GM12878 (cell line): ENCODE results near the gene GALNTL6. TPM values are rescaled to one million over a fixed set of nuclear protein-coding genes. Genes with fewer than 3 reads are reported as not detected.

Experiments
- ATAC-seq: fragments of 200-7000 bp; cut with Tn5 transposase; 3 replicates; pipeline ENCODE4 v1.9.1; 2020; ENCODE audit warnings: mild to moderate bottlenecking, moderate library complexity
- BruUV-seq: library from RNA; stranded (reverse); fragments of 400-500 nt; replicated peaks from 2 replicates; lab custom pipeline; 2021; lab: Mats Ljungman, UMichigan
- CTCF ChIA-PET: fragments of 300-600 bp; sonication (Branson Sonifier 250); formaldehyde crosslinking; extraction: SDS; loops from one replicate; lab custom pipeline; 2021; ENCODE audit warnings: inconsistent platforms; lab: Yijun Ruan, JAX
- POLR2A ChIA-PET: fragments of 350-600 bp; formaldehyde crosslinking; extraction: SDS; loops from one replicate; lab custom pipeline; 2021; ENCODE audit warnings: inconsistent platforms; lab: Charles Lee
- RAD21 ChIA-PET: fragments of 300-600 bp; sonication (Branson Sonifier 250); formaldehyde crosslinking; loops from one replicate; lab custom pipeline; 2023; ENCODE audit warnings: antibody characterized with exemption; ENCODE audit not compliant: unreplicated experiment; lab: Charles Lee
- SMC1A ChIA-PET: fragments of 300-600 bp; sonication (Branson Sonifier 250); formaldehyde crosslinking; loops from one replicate; lab custom pipeline; 2023; ENCODE audit not compliant: unreplicated experiment, uncharacterized antibody; lab: Charles Lee
- DNase-seq: peaks from one replicate; pipeline ENCODE4 v3.0.0-alpha.2; 2011; ENCODE audit warnings: low read depth, low spot score
- FAIRE-seq: peaks from 3 replicates; lab custom pipeline; 2011; peaks lifted over from hg19 to GRCh38; lab: Jason Lieb, UNC
- H2AFZ ChIP-seq: 2 replicates; pipeline ENCODE4 v1.6.0; 2011; ENCODE audit warnings: low read depth, low read length, control low read depth; ENCODE audit not compliant: control insufficient read depth
- H3K27ac ChIP-seq: 2 replicates; pipeline ENCODE4 v1.5.1; 2011; ENCODE audit warnings: control low read depth; ENCODE audit not compliant: control insufficient read depth, insufficient read depth
- H3K27me3 ChIP-seq, 2 experiments: replicated peaks in 1 of 2; 2 replicates each; pipeline versions ENCODE4 v1.6.0 to v1.6.1; 2011; ENCODE audit warnings: low read length in 1 of 2; ENCODE audit not compliant: control insufficient read depth in 2 of 2, insufficient read depth in 2 of 2
- H3K36me3 ChIP-seq, 2 experiments: 2 replicates each; pipeline ENCODE4 v1.5.1; 2011; ENCODE audit warnings: low read length in 1 of 2; ENCODE audit not compliant: control insufficient read depth in 2 of 2, insufficient read depth in 2 of 2
- H3K4me1 ChIP-seq: 2 replicates; pipeline ENCODE4 v1.6.1; 2011; ENCODE audit warnings: mild to moderate bottlenecking, low read length, moderate library complexity, mixed read lengths; ENCODE audit not compliant: control insufficient read depth, insufficient read depth
- H3K4me2 ChIP-seq: 2 replicates; pipeline ENCODE4 v1.6.0; 2011; ENCODE audit warnings: control low read depth; ENCODE audit not compliant: control insufficient read depth, insufficient read depth
- H3K4me3 ChIP-seq: fragments of 200-600 bp; sonication (generic); 2 replicates; pipeline ENCODE4 v1.5.1; 2016
- H3K79me2 ChIP-seq: 2 replicates; pipeline ENCODE4 v1.6.0; 2011; ENCODE audit warnings: low read length; ENCODE audit not compliant: control insufficient read depth, insufficient read depth
- H3K9ac ChIP-seq: 2 replicates; pipeline ENCODE4 v1.8.0; 2011; ENCODE audit warnings: low read length, control low read depth, mixed read lengths; ENCODE audit not compliant: control insufficient read depth, insufficient read depth
- H3K9me3 ChIP-seq: replicated peaks from 3 replicates; pipeline ENCODE4 v1.5.1; 2011; ENCODE audit warnings: mild to moderate bottlenecking, low read length; ENCODE audit not compliant: control insufficient read depth, insufficient read depth
- H4K20me1 ChIP-seq: 2 replicates; pipeline ENCODE4 v1.6.0; 2011; ENCODE audit not compliant: control insufficient read depth, insufficient read depth
- FOXM1 ChIP-seq: IDR thresholded peaks from 2 replicates; pipeline ENCODE4 v1.6.1; 2012; ENCODE audit warnings: low read depth, mild to moderate bottlenecking, inconsistent platforms, low read length, moderate library complexity
- IRF4 ChIP-seq: IDR thresholded peaks from 2 replicates; pipeline ENCODE4 v1.6.1; 2011; ENCODE audit warnings: low read depth, low read length
- MXI1 ChIP-seq: fragments of 150-350 bp; IDR thresholded peaks from 2 replicates; pipeline ENCODE4 v1.6.1; 2011; ENCODE audit warnings: low read depth, mild to moderate bottlenecking, inconsistent platforms, low read length, improper control_type of control experiment
- PAX8 ChIP-seq: fragments of 450-650 bp; IDR thresholded peaks from 2 replicates; pipeline ENCODE4 v1.6.1; 2017; ENCODE audit warnings: mild to moderate bottlenecking, moderate library complexity
- RAD21 ChIP-seq: IDR thresholded peaks from 2 replicates; pipeline ENCODE4 v1.6.1; 2011; ENCODE audit warnings: mild to moderate bottlenecking, low read depth, low read length, moderate library complexity; ENCODE audit not compliant: insufficient read depth
- RBBP5 ChIP-seq: fragments of 200-600 bp; sonication (generic); conservative IDR thresholded peaks from 2 replicates; pipeline ENCODE4 v1.6.1; 2016
- RCOR1 ChIP-seq: conservative IDR thresholded peaks from 2 replicates; pipeline ENCODE4 v1.6.1; 2012; ENCODE audit warnings: low read depth, low read length, improper control_type of control experiment
- RELA ChIP-seq: fragments of 450-650 bp; IDR thresholded peaks from 2 replicates; pipeline ENCODE4 v1.8.0; 2014; ENCODE audit warnings: borderline replicate concordance; ENCODE audit not compliant: partially characterized antibody
- SMARCA5 ChIP-seq: fragments of 450-650 bp; IDR thresholded peaks from 2 replicates; pipeline ENCODE4 v1.6.1; 2017; ENCODE audit warnings: mild to moderate bottlenecking
- YBX1 ChIP-seq: fragments of 450-650 bp; IDR thresholded peaks from 2 replicates; pipeline ENCODE4 v1.6.1; 2016; ENCODE audit warnings: antibody characterized with exemption
- ZNF622 ChIP-seq: fragments of 450-650 bp; IDR thresholded peaks from 2 replicates; pipeline ENCODE4 v1.6.1; 2017; ENCODE audit warnings: mild to moderate bottlenecking, inconsistent platforms
- in situ Hi-C: fragments of 300-500 bp; cut with MboI; formaldehyde crosslinking; loops from 9 replicates; pipeline ENCODE4 v1.14.3; 2018; ENCODE audit warnings: mixed read lengths
- intact Hi-C: fragments of 100-400 bp; cut with micrococcal nuclease; formaldehyde crosslinking; loops from one replicate; pipeline ENCODE4 v1.14.2; 2022; ENCODE audit not compliant: unreplicated experiment
- polyA plus RNA-seq, 11 experiments: library from polyadenylated mRNA; depleted of rRNA in 4 of 11; unstranded in 6 of 11; stranded (reverse) in 5 of 11; fragments of >200 nt; fragmentation: Nextera tagmentation in 4 of 11; fragmentation: Illumina TruSeq in 1 of 11; extraction: Ambion mirVana in 4 of 11; extraction: Trizol in 1 of 11; gene quantifications; 1 replicate in 1 of 11; 2 replicates in 10 of 11; pipeline versions ENCODE4 v1.2.1 to v1.2.3, GENCODE V29; 2011 to 2016; ENCODE audit warnings: inconsistent platforms in 2 of 11, missing spikeins in 2 of 11, low read depth in 1 of 11
- total RNA-seq, 4 experiments: library from RNA; depleted of rRNA in 3 of 4; stranded (reverse); fragments of >200 nt in 3 of 4; fragmentation: Illumina TruSeq in 1 of 4; extraction: Trizol in 1 of 4; gene quantifications; 2 replicates each; pipeline versions ENCODE4 v1.2.1 to v1.2.3, GENCODE V29; 2013 to 2021
- TF ChIP-seq, protein P1 (sequence below): fragments of 450-650 bp; IDR thresholded peaks from 2 replicates; pipeline ENCODE4 v1.6.1; 2017; ENCODE audit warnings: mild to moderate bottlenecking, moderate library complexity
- TF ChIP-seq, protein P2 (sequence below): fragments of 450-650 bp; IDR thresholded peaks from 2 replicates; pipeline ENCODE4 v1.6.1; 2017; ENCODE audit warnings: borderline replicate concordance
- TF ChIP-seq, protein P3 (sequence below): fragments of 450-650 bp; IDR thresholded peaks from 2 replicates; pipeline ENCODE4 v1.6.1; 2017; ENCODE audit warnings: antibody characterized with exemption, mild to moderate bottlenecking, moderate library complexity

Gene GALNTL6
- total and polyA plus RNA-seq, 10 of the 15 experiments (the other 5 are each of a cell fraction or from before 2014, with no cell fraction given), result 0.01 to 0.29 TPM; not detected in 8

DNA sequence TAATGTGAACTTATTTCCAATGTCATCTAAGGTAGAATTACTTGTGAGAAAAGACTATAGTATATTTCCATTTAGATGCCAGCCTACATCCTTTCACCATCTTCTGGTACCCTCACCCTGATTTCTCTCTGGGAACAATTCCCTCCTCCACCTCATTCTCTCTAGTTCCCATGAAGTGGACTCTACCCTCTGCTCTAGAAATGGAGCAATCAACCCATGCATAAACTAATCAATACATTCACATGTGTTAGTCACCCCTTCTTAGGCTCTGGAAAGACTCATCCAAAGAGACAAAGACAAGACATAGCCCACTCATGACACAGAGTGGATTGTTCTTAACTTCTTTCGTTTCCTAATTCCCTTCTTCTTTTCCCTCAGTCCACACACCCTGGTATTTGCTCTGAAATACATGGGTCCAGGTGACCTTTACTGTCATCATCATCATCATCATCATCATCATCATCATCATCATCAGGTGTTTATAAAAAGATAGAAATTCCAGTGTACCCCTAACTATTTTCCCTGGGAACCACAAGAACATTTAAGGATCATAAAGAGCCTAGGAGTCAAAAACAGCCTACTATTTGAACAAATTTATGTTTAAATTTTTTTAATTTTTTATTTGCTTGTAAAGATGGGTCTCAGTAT, 1056.5 kb downstream of the GALNTL6 start (continued):
- TF ChIP-seq, protein P1, sequence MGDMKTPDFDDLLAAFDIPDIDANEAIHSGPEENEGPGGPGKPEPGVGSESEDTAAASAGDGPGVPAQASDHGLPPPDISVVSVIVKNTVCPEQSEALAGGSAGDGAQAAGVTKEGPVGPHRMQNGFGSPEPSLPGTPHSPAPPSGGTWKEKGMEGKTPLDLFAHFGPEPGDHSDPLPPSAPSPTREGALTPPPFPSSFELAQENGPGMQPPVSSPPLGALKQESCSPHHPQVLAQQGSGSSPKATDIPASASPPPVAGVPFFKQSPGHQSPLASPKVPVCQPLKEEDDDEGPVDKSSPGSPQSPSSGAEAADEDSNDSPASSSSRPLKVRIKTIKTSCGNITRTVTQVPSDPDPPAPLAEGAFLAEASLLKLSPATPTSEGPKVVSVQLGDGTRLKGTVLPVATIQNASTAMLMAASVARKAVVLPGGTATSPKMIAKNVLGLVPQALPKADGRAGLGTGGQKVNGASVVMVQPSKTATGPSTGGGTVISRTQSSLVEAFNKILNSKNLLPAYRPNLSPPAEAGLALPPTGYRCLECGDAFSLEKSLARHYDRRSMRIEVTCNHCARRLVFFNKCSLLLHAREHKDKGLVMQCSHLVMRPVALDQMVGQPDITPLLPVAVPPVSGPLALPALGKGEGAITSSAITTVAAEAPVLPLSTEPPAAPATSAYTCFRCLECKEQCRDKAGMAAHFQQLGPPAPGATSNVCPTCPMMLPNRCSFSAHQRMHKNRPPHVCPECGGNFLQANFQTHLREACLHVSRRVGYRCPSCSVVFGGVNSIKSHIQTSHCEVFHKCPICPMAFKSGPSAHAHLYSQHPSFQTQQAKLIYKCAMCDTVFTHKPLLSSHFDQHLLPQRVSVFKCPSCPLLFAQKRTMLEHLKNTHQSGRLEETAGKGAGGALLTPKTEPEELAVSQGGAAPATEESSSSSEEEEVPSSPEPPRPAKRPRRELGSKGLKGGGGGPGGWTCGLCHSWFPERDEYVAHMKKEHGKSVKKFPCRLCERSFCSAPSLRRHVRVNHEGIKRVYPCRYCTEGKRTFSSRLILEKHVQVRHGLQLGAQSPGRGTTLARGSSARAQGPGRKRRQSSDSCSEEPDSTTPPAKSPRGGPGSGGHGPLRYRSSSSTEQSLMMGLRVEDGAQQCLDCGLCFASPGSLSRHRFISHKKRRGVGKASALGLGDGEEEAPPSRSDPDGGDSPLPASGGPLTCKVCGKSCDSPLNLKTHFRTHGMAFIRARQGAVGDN, result no peak
- TF ChIP-seq, protein P2, sequence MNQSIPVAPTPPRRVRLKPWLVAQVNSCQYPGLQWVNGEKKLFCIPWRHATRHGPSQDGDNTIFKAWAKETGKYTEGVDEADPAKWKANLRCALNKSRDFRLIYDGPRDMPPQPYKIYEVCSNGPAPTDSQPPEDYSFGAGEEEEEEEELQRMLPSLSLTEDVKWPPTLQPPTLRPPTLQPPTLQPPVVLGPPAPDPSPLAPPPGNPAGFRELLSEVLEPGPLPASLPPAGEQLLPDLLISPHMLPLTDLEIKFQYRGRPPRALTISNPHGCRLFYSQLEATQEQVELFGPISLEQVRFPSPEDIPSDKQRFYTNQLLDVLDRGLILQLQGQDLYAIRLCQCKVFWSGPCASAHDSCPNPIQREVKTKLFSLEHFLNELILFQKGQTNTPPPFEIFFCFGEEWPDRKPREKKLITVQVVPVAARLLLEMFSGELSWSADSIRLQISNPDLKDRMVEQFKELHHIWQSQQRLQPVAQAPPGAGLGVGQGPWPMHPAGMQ, result no peak
- TF ChIP-seq RELA (no peak), PAX8 (no peak), YBX1 (no peak), IRF4 (no peak)
- TF ChIP-seq, all 136 proteins: peak for 0

- H3K4me3 ChIP-seq, result no peak overlapping the region
- no peak overlapping the region for H2AFZ ChIP-seq
- ChIA-PET CTCF (no interaction called here), SMC1A (no interaction called here), RAD21 (no interaction called here), POLR2A (no interaction called here)
- intact Hi-C loops (no loop called here), in situ Hi-C loops (no loop called here)
- H4K20me1 ChIP-seq, result no peaks in the 10 kb centered on the region
- no peak overlapping the region for H3K27ac ChIP-seq
- H3K79me2 ChIP-seq, result no peaks in the 10 kb centered on the region
- no peak overlapping the region for H3K4me2 ChIP-seq
- H3K27me3 ChIP-seq, result no peaks in the 10 kb centered on the region
- H3K9me3 ChIP-seq, result no peaks in the 10 kb centered on the region
- H3K4me1 ChIP-seq, result no peaks in the 10 kb centered on the region
- BruUV-seq, result no TSS peak
- no peak for DNase-seq
- no peak for FAIRE-seq
- no peak overlapping the region for H3K9ac ChIP-seq
- ATAC-seq, result no peak
- H3K36me3 ChIP-seq, result no peaks in the 10 kb centered on the region
- TF ChIP-seq SMARCA5 (no peak), MXI1 (no peak), RBBP5 (no peak), RCOR1 (no peak), RAD21 (no peak), ZNF622 (no peak), FOXM1 (no peak)
- TF ChIP-seq, protein P3, sequence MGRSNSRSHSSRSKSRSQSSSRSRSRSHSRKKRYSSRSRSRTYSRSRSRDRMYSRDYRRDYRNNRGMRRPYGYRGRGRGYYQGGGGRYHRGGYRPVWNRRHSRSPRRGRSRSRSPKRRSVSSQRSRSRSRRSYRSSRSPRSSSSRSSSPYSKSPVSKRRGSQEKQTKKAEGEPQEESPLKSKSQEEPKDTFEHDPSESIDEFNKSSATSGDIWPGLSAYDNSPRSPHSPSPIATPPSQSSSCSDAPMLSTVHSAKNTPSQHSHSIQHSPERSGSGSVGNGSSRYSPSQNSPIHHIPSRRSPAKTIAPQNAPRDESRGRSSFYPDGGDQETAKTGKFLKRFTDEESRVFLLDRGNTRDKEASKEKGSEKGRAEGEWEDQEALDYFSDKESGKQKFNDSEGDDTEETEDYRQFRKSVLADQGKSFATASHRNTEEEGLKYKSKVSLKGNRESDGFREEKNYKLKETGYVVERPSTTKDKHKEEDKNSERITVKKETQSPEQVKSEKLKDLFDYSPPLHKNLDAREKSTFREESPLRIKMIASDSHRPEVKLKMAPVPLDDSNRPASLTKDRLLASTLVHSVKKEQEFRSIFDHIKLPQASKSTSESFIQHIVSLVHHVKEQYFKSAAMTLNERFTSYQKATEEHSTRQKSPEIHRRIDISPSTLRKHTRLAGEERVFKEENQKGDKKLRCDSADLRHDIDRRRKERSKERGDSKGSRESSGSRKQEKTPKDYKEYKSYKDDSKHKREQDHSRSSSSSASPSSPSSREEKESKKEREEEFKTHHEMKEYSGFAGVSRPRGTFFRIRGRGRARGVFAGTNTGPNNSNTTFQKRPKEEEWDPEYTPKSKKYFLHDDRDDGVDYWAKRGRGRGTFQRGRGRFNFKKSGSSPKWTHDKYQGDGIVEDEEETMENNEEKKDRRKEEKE, result no peak
- TF ChIP-seq, protein P2, result no peak
Observed at GRCh38 chr4:172871381-172871780, 1058.2 kb downstream of the GALNTL6 start.
